AG10803 (cell line): Measurements from ENCODE around the gene TRIM10.

Source experiments
- DNase-seq: peaks from one replicate; pipeline ENCODE4 v3.0.0; 2010; ENCODE audit warnings: low read depth
- H3K4me3 ChIP-seq: 2 replicates; pipeline ENCODE4 v1.5.1; 2011; ENCODE audit warnings: mild to moderate bottlenecking, low read length, control low read depth
- CTCF ChIP-seq: conservative IDR thresholded peaks from 2 replicates; pipeline ENCODE4 v1.5.1; 2011; ENCODE audit warnings: mild to moderate bottlenecking, low read length, control low read depth, inconsistent platforms

The TRIM10 gene

DNA sequence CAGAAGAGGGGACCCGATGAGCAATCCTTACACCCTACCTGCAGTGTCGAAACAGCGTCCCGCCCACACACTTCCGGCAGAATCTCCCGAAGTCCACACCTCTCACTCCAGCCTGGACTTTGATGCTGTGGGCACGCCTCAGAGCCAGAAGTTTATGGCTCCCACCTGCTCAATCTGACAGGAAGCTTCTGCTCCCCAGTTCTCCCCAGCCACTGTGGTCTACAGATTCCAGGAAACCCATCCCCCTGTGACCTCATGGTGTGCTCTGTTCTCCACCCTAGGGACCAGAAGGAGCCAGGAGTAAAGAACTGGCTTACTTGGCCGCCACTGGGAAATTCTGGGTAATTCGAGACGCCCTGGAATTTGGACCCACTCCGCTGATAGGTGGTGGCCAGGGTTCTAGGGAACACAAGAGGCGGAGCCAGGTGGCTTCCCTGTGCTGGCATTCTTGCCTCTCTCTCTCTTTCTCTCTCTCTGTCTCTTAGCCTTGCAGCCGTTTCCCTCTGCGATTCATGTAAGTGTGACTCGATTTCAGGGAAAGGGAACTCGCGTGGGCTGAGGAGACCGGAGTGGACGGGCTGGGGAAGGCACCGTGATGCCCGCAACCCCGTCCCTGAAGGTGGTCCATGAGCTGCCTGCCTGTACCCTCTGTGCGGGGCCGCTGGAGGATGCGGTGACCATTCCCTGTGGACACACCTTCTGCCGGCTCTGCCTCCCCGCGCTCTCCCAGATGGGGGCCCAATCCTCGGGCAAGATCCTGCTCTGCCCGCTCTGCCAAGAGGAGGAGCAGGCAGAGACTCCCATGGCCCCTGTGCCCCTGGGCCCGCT lies 2.3 kb upstream of the TRIM10 start, which contains the start of gene TRIM15:
TRIM15 (plus strand) TSS at position 457 of the 828 bp plus-strand sequence; CDS start at position 596, 139 bp downstream.
- TF ChIP-seq CTCF, result no peak
- no peak for DNase-seq
- H3K4me3 ChIP-seq, result no peak within 1 kb of the TSS

DNA sequence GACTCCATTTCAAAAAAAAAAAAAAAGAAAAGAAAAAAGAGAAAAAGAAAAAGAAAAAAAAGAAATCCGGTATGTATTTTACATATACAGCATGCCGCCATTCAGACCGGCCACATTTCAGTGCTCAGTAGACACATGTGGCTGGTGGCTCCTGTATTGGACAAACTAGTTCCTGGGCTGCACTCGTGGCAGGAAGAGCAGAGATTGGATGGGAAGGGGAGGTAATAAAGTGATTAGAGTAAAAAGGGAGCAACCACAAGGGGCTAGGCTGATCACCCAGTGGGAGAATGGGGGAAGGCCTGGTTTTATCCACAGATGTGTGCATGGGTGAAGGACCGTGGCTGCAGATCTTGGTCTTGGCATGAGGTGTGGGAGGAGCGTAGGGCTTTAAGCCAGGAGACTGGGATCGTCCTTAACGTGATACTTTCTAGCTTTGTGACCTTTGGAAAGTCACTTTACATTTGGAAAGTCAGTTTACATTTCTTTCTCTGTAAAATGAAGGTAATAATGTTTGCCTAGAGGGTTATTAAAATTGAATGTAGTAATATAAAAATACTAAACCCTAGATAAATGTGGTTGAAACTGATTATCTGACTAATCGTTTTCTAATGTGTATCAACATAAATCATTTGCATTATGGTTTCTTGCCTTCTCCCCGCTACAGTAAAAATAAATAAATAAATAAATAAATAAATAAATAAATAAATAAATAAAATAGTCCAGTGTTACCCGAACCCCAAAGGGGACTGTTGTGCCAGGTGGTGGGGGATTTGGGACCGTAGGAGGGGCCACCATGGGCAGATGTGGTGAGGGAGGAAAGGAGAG lies 1.5 kb upstream of the TRIM10 start:
- no peak overlapping the region for H3K4me3 ChIP-seq
- TF ChIP-seq CTCF, result no peak
- DNase-seq, result no peak

DNA sequence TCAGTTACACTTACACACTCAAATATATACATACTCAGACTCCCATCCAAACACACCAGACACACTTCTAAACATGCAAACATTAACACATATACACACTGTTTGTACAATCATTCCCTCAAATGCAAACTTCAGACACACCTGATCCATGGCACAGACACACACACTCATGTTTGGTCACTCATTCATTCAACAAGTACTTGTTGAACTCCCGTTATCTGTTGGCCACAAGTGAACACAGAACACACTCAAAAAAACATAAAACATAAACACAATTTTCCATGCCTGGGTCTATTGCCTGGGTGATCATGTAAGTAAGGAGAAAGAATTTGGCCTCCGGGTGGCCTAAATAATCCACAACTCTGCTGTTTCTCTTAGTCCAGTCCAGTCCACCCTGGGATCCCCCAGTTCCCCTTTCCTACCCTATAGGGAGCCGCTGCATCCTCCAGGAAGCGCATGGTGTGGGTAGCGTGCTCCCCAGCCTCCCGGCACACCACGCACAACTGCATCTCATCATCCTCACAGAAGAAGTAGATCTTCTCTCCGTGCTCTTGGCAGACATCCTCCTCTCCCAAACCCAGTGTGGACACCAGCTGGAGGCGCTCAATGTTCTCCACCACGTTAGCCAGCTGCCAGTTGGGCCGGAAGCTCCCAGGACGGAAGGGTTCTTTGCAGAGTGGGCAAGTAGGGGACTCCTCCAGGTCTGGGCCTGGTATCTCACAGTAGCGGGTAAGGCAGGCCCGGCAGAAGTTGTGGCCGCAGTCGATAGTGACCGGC lies 815 bp downstream of the TRIM10 start:
- TF ChIP-seq CTCF, result no peak
- no peak overlapping the region for H3K4me3 ChIP-seq
- DNase-seq, result no peak

- no peak for TF ChIP-seq CTCF
- no peak for DNase-seq
- no peak overlapping the region for H3K4me3 ChIP-seq
Measured at GRCh38 chr6:30158475-30159040, 2.5 kb downstream of the TRIM10 start.

- DNase-seq, result no peak
- H3K4me3 ChIP-seq, result no peak overlapping the region
- no peak for TF ChIP-seq CTCF
Measured at GRCh38 chr6:30157999-30158398, 3.0 kb downstream of the TRIM10 start.

- no peak overlapping the region for H3K4me3 ChIP-seq
- no peak for TF ChIP-seq CTCF
- no peak for DNase-seq
Measured at GRCh38 chr6:30157581-30157980, 3.4 kb downstream of the TRIM10 start.
